Liver (tissue), 3 donors: ENCODE measurements around the gene TPSD1.

Experiments
- JUND ChIP-seq, 2 donors: IDR thresholded peaks; 2 replicates each; pipeline ENCODE4 v1.6.1; 2016; ENCODE audit warnings: antibody characterized with exemption in 2 of 2
- RAD21 ChIP-seq, 2 donors: IDR thresholded peaks; 2 replicates each; pipeline ENCODE4 v1.6.1; 2016; ENCODE audit warnings: antibody characterized with exemption in 2 of 2, mild to moderate bottlenecking in 2 of 2
- RXRA ChIP-seq, 2 donors: IDR thresholded peaks; 2 replicates each; pipeline ENCODE4 v1.6.1; 2017 to 2018; ENCODE audit warnings: antibody characterized with exemption in 2 of 2, mild to moderate bottlenecking in 1 of 2
- SP1 ChIP-seq: IDR thresholded peaks from 2 replicates; pipeline ENCODE4 v1.6.1; 2018; ENCODE audit warnings: antibody characterized with exemption, mild to moderate bottlenecking
- TAF1 ChIP-seq: conservative IDR thresholded peaks from 2 replicates; pipeline ENCODE4 v1.6.1; 2016; ENCODE audit warnings: antibody characterized with exemption, mild to moderate bottlenecking
- YY1 ChIP-seq: IDR thresholded peaks from 2 replicates; pipeline ENCODE4 v1.6.1; 2016; ENCODE audit warnings: antibody characterized with exemption, mild to moderate bottlenecking
- TF ChIP-seq, protein P1 (sequence below): fragments of 150-350 bp; IDR thresholded peaks from 2 replicates; pipeline ENCODE4 v1.5.1; 2017; ENCODE audit warnings: improper control_type of control experiment, low read depth, low read length; ENCODE audit not compliant: missing input control
- TF ChIP-seq, protein P2 (sequence below): IDR thresholded peaks from 2 replicates; pipeline ENCODE4 v1.6.1; 2016; ENCODE audit warnings: antibody characterized with exemption, mild to moderate bottlenecking
- donor health status: healthy.
- donor health status: healthy.

GRCh38 chr16:1290860-1291575 is 35.1 kb downstream of the TPSD1 start:
- TF ChIP-seq, protein P1, sequence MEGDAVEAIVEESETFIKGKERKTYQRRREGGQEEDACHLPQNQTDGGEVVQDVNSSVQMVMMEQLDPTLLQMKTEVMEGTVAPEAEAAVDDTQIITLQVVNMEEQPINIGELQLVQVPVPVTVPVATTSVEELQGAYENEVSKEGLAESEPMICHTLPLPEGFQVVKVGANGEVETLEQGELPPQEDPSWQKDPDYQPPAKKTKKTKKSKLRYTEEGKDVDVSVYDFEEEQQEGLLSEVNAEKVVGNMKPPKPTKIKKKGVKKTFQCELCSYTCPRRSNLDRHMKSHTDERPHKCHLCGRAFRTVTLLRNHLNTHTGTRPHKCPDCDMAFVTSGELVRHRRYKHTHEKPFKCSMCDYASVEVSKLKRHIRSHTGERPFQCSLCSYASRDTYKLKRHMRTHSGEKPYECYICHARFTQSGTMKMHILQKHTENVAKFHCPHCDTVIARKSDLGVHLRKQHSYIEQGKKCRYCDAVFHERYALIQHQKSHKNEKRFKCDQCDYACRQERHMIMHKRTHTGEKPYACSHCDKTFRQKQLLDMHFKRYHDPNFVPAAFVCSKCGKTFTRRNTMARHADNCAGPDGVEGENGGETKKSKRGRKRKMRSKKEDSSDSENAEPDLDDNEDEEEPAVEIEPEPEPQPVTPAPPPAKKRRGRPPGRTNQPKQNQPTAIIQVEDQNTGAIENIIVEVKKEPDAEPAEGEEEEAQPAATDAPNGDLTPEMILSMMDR: no peak
- TF ChIP-seq, protein P2, sequence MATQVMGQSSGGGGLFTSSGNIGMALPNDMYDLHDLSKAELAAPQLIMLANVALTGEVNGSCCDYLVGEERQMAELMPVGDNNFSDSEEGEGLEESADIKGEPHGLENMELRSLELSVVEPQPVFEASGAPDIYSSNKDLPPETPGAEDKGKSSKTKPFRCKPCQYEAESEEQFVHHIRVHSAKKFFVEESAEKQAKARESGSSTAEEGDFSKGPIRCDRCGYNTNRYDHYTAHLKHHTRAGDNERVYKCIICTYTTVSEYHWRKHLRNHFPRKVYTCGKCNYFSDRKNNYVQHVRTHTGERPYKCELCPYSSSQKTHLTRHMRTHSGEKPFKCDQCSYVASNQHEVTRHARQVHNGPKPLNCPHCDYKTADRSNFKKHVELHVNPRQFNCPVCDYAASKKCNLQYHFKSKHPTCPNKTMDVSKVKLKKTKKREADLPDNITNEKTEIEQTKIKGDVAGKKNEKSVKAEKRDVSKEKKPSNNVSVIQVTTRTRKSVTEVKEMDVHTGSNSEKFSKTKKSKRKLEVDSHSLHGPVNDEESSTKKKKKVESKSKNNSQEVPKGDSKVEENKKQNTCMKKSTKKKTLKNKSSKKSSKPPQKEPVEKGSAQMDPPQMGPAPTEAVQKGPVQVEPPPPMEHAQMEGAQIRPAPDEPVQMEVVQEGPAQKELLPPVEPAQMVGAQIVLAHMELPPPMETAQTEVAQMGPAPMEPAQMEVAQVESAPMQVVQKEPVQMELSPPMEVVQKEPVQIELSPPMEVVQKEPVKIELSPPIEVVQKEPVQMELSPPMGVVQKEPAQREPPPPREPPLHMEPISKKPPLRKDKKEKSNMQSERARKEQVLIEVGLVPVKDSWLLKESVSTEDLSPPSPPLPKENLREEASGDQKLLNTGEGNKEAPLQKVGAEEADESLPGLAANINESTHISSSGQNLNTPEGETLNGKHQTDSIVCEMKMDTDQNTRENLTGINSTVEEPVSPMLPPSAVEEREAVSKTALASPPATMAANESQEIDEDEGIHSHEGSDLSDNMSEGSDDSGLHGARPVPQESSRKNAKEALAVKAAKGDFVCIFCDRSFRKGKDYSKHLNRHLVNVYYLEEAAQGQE: peak; percentile 45
- no peak for TF ChIP-seq JUND (IDR thresholded peaks at IDR 0.05)
- peak; percentile 62 for TF ChIP-seq SP1
- TF ChIP-seq RXRA (IDR thresholded peaks at IDR 0.05): peak in 1 of 2 donors; percentile 44
- TF ChIP-seq RAD21 (IDR thresholded peaks at IDR 0.05): no peak
- peak; percentile 93 for TF ChIP-seq YY1
- no peak for TF ChIP-seq TAF1
